Heart right ventricle (tissue), 16 donors: Measurements from ENCODE around the gene ERRFI1. TPM values are rescaled to one million over a fixed set of nuclear protein-coding genes. Genes with fewer than 3 reads are reported as not detected.
A peak's percentile ranks its signal among the peaks of the same experiment; 100 is the strongest.

Experiments
- ATAC-seq, 8 donors: fragments of 200-7000 bp; cut with Tn5 transposase; one replicate each; pipeline ENCODE4 v1.9.1; 2020; ENCODE audit warnings: mild to moderate bottlenecking in 8 of 8, moderate library complexity in 8 of 8, moderate number of reproducible peaks in 1 of 8
- DNase-seq, 2 donors: peaks; one replicate each; pipeline ENCODE4 v3.0.0-alpha.2; 2020
- H3K27ac ChIP-seq, 10 donors: fragments of 200-600 bp; sonication (generic) in 2 of 10; one replicate each; pipeline versions ENCODE4 v1.5.0 to v1.8.0; 2020 to 2022; ENCODE audit warnings: mild to moderate bottlenecking in 3 of 10
- H3K27me3 ChIP-seq, 7 donors: fragments of 200-600 bp; one replicate each; pipeline ENCODE4 v1.8.0; 2021 to 2022; ENCODE audit warnings: mild to moderate bottlenecking in 2 of 7
- H3K36me3 ChIP-seq, 9 donors: fragments of 200-600 bp; sonication (generic) in 1 of 9; one replicate each; pipeline versions ENCODE4 v1.5.0 to v1.8.0; 2020 to 2022; ENCODE audit warnings: mild to moderate bottlenecking in 2 of 9
- H3K4me1 ChIP-seq, 9 donors: fragments of 200-600 bp; sonication (generic) in 1 of 9; one replicate each; pipeline versions ENCODE4 v1.5.0 to v1.8.0; 2020 to 2022; ENCODE audit warnings: mild to moderate bottlenecking in 4 of 9
- H3K4me3 ChIP-seq, 10 donors: fragments of 200-600 bp; sonication (generic) in 2 of 10; one replicate each; pipeline versions ENCODE4 v1.5.0 to v1.8.0; 2020 to 2022; ENCODE audit warnings: mild to moderate bottlenecking in 7 of 10, moderate library complexity in 2 of 10
- H3K9me3 ChIP-seq, 11 donors: fragments of 200-600 bp in 10 of 11; sonication (generic) in 2 of 11; one replicate each; pipeline versions ENCODE4 v1.5.0 to v1.8.0; 2013 to 2022; ENCODE audit warnings: mild to moderate bottlenecking in 2 of 11, control low read depth in 1 of 11, moderate library complexity in 1 of 11
- WGBS, 2 donors: extraction: QIAGEN DNeasy Blood & Tissue Kit; methylation state at CpG; one replicate each; pipeline ENCODE4 v1.1.7; 2013; ENCODE audit warnings: inconsistent platforms in 1 of 2; 5-methylcytosine and 5-hydroxymethylcytosine counted together
- intact Hi-C, 10 donors: fragments of 100-400 bp; cut with DNase I; formaldehyde crosslinking; loops; one replicate each; pipeline versions ENCODE4 v1.11.1 to v1.14.2; 2022
- polyA plus RNA-seq, 2 donors: library from polyadenylated mRNA; stranded (reverse); fragments of 200-250 nt; gene quantifications; one replicate each; pipeline ENCODE4 v1.2.3, GENCODE V29; 2013
- total RNA-seq, 10 donors: library from RNA; stranded (reverse); fragmentation: NEBNext Ultra II Directional in 3 of 10; extraction: Animal tissue kit (Norgen Biotek cat#: 25700) in 3 of 10; gene quantifications; one replicate each; pipeline versions ENCODE4 v1.2.1 to v1.2.4, GENCODE V29; 2021 to 2023
- TF ChIP-seq, protein P1 (sequence below), 9 donors: fragments of 200-600 bp; sonication (generic) in 2 of 9; IDR thresholded peaks; one replicate each; pipeline versions ENCODE4 v1.5.0 to v1.8.0; 2021 to 2022; ENCODE audit warnings: antibody characterized with exemption in 9 of 9, mild to moderate bottlenecking in 5 of 9, moderate library complexity in 1 of 9
- donor health status: Arrhythmogenic right ventricular cardiomyopathy.
- donor health status: ischemic (EF 13 %, LVEDD 7.1; RV severe dilation, severe dysfunction).
- donor health status: healthy with polysubstance abuse.
- donor health status: DM: no; HTN: yes; CAD: no.
- donor health status: DM: no; HTN: no; CAD: no.
- donor health status: ischemic (EF 25% LVEDD 6.9; RV normal size, moderate dysfunction).
- donor health status: ischemic (EF 25% LVEDD 5.7; RV mildly dilated, moderate dysfunction).
- donor health status: healthy.
- donor health status: DM: yes; HTN: yes; CAD: no.
- donor health status: Ischemic cardiomyopathy.
- donor health status: ischemic (EF 35%, LVEDD 5.7; RV mildly dilated, moderate dysfunction).
- donor health status: nonischemic (EF 11% LVEDD 7.7; RV severe dilation, severe dysfunction).
- donor health status: DM: yes; HTN: yes; CAD: no.
- donor health status: PGD.
- donor health status: ischemic (EF 29% LVEDD 5.4; RV normal size, mild dysfunction).
- donor health status: nonischemic (EF 23%, LVEDD 6.1; RV moderate dilation, normal function).

ERRFI1 gene
- total and polyA plus RNA-seq, 12 donors, result 5.8 to 17.5 (median 10.0) TPM

DNA sequence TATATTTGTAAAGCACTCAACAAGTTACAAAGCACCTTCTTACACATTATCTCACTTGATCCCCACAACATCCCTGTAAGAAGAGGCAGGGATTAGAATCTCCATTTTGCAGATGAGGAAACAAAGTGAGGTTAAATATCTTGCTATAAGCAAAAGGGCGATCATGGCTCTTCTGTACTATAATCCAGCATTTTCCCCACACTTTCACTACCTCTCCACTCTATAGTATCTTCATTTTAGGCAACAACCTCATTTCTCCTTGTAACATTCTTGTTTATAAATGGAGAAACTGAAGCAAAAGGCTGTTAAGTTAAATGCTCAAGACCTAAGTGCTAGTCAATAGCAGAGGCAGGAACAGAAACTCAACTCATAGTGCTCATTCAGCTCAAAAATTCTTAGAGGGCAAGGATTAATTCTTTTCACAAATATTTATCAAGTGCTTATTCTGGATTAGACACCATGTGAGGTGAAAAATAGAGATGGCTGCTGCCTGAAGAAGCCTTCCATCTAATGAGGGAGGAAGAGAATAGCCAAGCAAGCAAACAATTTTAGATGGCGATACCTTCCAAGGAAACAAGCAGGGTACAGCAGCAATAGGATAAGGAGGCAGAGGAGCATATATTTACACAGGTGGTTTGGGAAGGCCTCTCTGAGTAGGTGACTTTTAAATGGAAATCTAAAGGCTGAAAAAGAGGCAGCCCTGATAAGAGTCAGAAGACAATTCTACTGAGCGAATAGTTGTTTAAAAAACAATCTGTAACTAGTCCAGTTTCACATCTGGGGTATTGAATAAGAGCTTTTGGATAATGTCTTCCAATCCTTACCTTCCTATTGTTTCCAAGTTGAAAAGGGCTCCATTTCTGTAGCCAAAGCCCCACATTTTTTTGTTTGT, 3.5 kb downstream of the ERRFI1 start:
- DNase-seq (no peak), ATAC-seq (no peak)
- Histone ChIP-seq H3K27ac (no peak overlapping the region), H3K36me3 (no peaks in the 10 kb centered on the region), H3K4me1 (peaks cover 0 to 66% (median 28%) of the 10 kb centered on the region in 9 donors), H3K4me3 (no peak overlapping the region), H3K27me3 (peaks cover 0 to 44% (median 0%) of the 10 kb centered on the region in 7 donors), H3K9me3 (no peaks in the 10 kb centered on the region)
- TF ChIP-seq, protein P1, sequence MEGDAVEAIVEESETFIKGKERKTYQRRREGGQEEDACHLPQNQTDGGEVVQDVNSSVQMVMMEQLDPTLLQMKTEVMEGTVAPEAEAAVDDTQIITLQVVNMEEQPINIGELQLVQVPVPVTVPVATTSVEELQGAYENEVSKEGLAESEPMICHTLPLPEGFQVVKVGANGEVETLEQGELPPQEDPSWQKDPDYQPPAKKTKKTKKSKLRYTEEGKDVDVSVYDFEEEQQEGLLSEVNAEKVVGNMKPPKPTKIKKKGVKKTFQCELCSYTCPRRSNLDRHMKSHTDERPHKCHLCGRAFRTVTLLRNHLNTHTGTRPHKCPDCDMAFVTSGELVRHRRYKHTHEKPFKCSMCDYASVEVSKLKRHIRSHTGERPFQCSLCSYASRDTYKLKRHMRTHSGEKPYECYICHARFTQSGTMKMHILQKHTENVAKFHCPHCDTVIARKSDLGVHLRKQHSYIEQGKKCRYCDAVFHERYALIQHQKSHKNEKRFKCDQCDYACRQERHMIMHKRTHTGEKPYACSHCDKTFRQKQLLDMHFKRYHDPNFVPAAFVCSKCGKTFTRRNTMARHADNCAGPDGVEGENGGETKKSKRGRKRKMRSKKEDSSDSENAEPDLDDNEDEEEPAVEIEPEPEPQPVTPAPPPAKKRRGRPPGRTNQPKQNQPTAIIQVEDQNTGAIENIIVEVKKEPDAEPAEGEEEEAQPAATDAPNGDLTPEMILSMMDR (IDR thresholded peaks at IDR 0.05), result no peak
- intact Hi-C loops, result loop anchor here in 4 of 10 donors (5.0 to 10.0 kb wide), 4 partner anchors 40 to 682 kb away; no protein-coding TSS in a partner anchor
- WGBS, 2 donors, result 93% methylated on average over 3 of the region's 3 CpGs

DNA sequence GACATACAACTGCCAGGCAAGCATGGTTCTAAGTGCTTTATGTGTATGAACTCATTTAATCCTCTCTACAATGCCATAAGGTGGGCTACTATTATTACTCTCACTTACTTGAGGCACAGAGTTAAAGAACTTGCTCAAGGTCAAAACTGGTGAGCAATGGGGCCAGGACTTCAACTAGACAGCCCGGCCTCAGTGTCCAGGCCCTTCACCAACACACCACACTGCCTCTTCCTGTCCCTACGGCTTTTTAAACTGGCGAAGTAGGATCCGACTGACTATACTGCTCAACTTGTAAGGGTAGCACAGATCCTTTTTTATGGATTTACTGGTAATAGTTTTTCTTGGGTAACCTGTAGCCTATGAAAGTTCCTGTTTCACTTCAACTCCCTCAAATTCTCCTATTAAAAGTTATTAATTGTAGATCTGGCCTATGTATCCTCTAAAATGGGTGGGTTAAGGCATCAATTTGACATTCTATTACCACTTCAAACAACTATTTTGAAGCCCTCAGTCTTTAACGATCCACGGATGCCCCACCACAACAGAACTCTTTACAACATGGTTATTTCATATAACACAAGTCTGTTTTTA, 4.3 kb downstream of the ERRFI1 start:
- no peak overlapping the region for H3K4me3 ChIP-seq

DNA sequence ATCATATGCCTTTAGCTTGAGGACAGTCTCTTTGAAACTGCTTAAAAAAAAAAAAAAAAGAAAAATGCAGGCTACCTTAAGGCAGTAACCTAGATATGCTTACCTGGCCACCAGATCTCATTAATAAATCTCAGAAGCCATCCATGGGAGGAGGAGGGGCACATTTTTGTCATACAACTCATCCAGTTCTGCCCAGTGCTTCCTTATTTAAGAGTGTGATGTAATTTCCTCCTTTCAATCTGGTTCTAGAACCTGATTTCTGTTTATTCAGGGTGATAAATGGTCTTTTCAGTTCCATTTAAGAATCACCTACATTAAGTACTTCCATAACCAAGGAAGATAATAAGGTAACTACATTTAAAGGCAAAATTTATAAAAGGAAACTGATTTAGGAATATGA, 6.1 kb downstream of the ERRFI1 start:
- DNase-seq (no peak), ATAC-seq (peak in 1 of 8 donors; percentile 35)
- TF ChIP-seq, protein P1 (IDR thresholded peaks at IDR 0.05), result no peak
- Histone ChIP-seq H3K27me3 (peaks cover 0 to 26% (median 0%) of the 10 kb centered on the region in 7 donors), H3K36me3 (no peaks in the 10 kb centered on the region), H3K9me3 (no peaks in the 10 kb centered on the region), H3K4me3 (no peak overlapping the region), H3K4me1 (peaks cover 8 to 74% (median 42%) of the 10 kb centered on the region in 9 donors), H3K27ac (no peak overlapping the region)
- intact Hi-C loops, result loop anchor here in 4 of 10 donors (5.0 to 10.0 kb wide), 4 partner anchors 38 to 685 kb away; no protein-coding TSS in a partner anchor

More for the DNA sequence above, 4.3 kb downstream of the ERRFI1 start:
- Histone ChIP-seq H3K36me3 (no peaks in the 10 kb centered on the region), H3K27me3 (peaks cover 0 to 37% (median 0%) of the 10 kb centered on the region in 7 donors), H3K4me1 (peaks cover 0 to 66% (median 32%) of the 10 kb centered on the region in 9 donors), H3K9me3 (no peaks in the 10 kb centered on the region), H3K27ac (no peak overlapping the region)
- intact Hi-C loops, result loop anchor here in 4 of 10 donors (5.0 to 10.0 kb wide), 4 partner anchors 39 to 683 kb away; no protein-coding TSS in a partner anchor
- no peak for DNase-seq
- 91 to 94% methylated on average over 6 of the region's 6 CpGs for WGBS, 2 donors
- TF ChIP-seq, protein P1 (IDR thresholded peaks at IDR 0.05), result no peak
- no peak for ATAC-seq

DNA sequence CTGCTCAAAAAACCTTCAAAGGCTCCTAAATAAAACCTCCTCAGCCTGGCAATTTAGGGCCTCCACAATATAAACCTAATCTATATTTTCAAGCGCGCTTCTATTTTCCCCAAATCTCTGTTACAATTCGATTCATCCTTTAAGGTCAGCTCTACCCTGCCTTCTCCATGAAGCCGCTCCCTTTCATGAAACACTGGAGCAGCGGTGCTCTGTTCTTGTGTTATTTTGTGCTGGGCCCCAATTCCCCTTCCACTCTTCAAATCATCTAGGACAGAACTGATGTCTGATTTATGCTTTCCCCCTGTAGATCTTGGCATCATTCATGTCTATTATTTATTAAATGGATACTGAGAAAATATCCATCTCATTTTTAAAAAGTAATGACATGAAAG, 6.9 kb downstream of the ERRFI1 start:
- H3K4me3 ChIP-seq, result no peak overlapping the region
- intact Hi-C loops, result loop anchor here in 5 of 10 donors (5.0 to 10.0 kb wide), 3 partner anchors 37 to 326 kb away; no protein-coding TSS in a partner anchor
- 94 to 97% methylated on average over 5 of the region's 5 CpGs for WGBS, 2 donors
- no peak for ATAC-seq
- no peak for DNase-seq
- peaks cover 8 to 73% (median 38%) of the 10 kb centered on the region in 9 donors for H3K4me1 ChIP-seq
- TF ChIP-seq, protein P1 (IDR thresholded peaks at IDR 0.05), result no peak
- no peaks in the 10 kb centered on the region for H3K9me3 ChIP-seq
- peaks cover 0 to 18% (median 0%) of the 10 kb centered on the region in 7 donors for H3K27me3 ChIP-seq
- H3K27ac ChIP-seq, result no peak overlapping the region
- peaks cover 0 to 7% (median 0%) of the 10 kb centered on the region in 9 donors for H3K36me3 ChIP-seq
